ENCODE data around the gene SDF2.

DNA sequence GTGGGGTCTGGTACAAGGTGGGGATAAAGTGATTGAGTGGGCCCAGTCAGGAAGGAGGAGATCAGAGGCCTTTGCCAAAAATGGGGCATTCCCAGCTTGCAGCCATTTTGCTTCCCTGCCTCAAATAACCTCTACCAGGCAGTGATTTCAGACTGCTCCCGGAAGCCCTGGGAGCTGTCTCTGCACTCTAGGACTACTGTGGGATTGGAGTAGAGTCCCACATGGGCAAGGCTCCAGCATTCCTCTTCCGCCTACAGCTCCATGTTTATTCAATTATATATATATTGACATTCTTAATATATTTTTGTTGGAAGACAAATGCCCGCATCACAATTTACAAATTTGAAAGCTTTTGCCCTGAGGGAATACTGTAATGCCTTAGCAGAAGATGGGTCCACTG is 13.8 kb upstream of the SDF2 start:
- no peak for TF ChIP-seq CTCF (conservative IDR thresholded peaks at IDR 0.05 in 1 of 2, IDR thresholded peaks at IDR 0.05 in 1 of 2; ENCODE audit: extremely low read depth in 1 of 2, insufficient read depth in 1 of 2, low read depth in 1 of 2, low read length in 2 of 2)
- no peak for TF ChIP-seq EZH2 (IDR thresholded peaks at IDR 0.05; ENCODE audit: borderline replicate concordance, low read length)

All from mammary epithelial cell (primary cell).